ENCODE data around the gene AKAP13.
A peak's percentile ranks its signal among the peaks of the same experiment; 100 is the strongest.
"Not testable (repeated sequence)": the region's sequence is repeated elsewhere in the genome, so short reads cannot be mapped to it uniquely, and the experiment has no call there.

AKAP13 gene

GRCh38 chr15:85793641-85794597 is 413.5 kb downstream of the AKAP13 start:
- DNase-seq (ENCODE audit: insufficient read length, low spot score) (no peak), FAIRE-seq (no peak)

DNA sequence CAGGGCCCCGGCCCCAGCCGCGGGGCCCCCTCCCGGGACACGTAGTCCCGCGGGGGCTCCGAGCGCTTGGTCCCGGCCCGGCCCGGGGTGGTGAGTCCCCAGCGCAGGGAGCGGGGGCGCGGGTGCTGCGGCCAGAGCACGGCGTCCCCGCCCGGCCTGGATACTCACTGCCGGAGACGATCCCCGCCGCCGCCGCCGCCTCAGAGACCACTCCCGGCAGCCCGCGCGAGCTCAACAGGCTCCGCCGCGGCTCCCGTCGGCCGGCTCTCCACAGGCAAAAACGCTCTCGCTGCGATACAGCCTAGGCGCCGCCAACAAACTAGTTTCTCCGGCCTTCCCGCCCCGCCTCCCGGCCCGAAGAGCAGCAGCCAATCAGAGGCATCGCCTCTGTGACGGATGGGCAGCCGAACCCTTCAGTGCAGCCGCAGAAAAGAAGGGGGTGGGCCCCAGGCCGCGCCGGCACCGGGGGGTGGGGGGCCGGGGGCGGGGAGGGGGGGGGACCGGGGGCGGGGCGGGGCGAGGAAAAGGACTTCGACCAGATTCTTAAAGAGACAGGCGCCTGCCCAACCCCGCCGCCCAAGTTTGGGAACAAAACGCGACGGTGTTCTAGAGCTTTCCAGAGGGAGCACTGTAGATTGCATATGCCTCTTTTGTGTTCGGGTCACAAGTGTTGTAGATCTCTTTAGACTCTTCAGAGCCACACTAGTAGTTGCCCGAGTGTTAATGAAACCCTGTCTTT is 414.4 kb downstream of the AKAP13 start, which contains the start of gene KLHL25:
KLHL25 (minus strand) TSS at position 328 of the 739 bp plus-strand sequence. CDS start 25,115 bp downstream, outside the sequence.
- DNase-seq (ENCODE audit: insufficient read length, low spot score) (peak; percentile 97), FAIRE-seq (peak; percentile 62)

- FAIRE-seq (no peak), DNase-seq (ENCODE audit: insufficient read length, low spot score) (no peak)
These were observed 415.2 kb downstream of the AKAP13 start for GRCh38 chr15:85795337-85796305.

DNA sequence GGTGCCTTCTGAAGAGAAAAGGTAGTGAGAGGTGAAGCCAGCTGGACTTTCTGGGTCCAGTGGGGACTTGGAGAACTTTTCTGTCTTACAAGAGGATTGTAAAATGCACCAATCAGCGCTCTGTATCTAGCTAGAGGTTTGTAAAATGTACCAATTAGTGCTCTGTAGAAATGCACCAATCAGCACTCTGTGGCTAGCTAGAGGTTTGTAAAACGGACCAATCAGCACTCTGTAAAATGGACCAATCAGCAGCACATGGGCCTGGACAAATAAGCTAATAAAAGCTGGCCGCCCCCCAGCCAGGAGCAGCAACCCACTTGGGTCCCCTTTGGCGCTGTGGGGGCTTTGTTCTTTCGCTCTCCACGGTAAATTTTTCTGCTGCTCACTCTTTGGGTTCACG is 416.0 kb downstream of the AKAP13 start:
- DNase-seq (ENCODE audit: insufficient read length, low spot score); FAIRE-seq: not testable (repeated sequence)

Measured in HTR-8/SVneo (cell line).